Pancreas (tissue), 10 donors: ENCODE results near the gene DDB1. TPM values are rescaled to one million over a fixed set of nuclear protein-coding genes. Genes with fewer than 3 reads are reported as not detected.

ENCODE experiments used
- ATAC-seq, 4 donors: fragments of 200-7000 bp; cut with Tn5 transposase; one replicate each; pipeline versions ENCODE4 v1.8.0 to v1.9.1; 2020; ENCODE audit warnings: mild to moderate bottlenecking in 4 of 4, moderate library complexity in 4 of 4
- DNase-seq, 6 donors: peaks; one replicate each; pipeline ENCODE4 v3.0.0-alpha.2; 2020
- FAIRE-seq: peaks from 2 replicates; lab custom pipeline; 2012; peaks lifted over from hg19 to GRCh38; lab: Jason Lieb, UNC
- H3K27ac ChIP-seq, 4 donors: fragments of 200-600 bp; sonication (generic); 1 replicate in 3 of 4; 2 replicates in 1 of 4; pipeline versions ENCODE4 v1.5.0 to v1.8.0; 2020
- H3K27me3 ChIP-seq, 4 donors: fragments of 200-600 bp; one replicate each; pipeline ENCODE4 v1.8.0; 2021
- H3K36me3 ChIP-seq, 3 donors: fragments of 200-600 bp; sonication (generic) in 1 of 3; one replicate each; pipeline versions ENCODE4 v1.5.0 to v1.8.0; 2020 to 2021
- H3K4me1 ChIP-seq, 3 donors: fragments of 200-600 bp; one replicate each; pipeline ENCODE4 v1.8.0; 2021
- H3K4me3 ChIP-seq, 4 donors: fragments of 200-600 bp; sonication (generic) in 2 of 4; one replicate each; pipeline versions ENCODE4 v1.5.0 to v1.8.0; 2020 to 2021
- H3K9me3 ChIP-seq, 4 donors: fragments of 200-600 bp; one replicate each; pipeline ENCODE4 v1.8.0; 2021
- WGBS, 2 donors: extraction: QIAGEN DNeasy Blood & Tissue Kit; methylation state at CpG; one replicate each; pipeline ENCODE4 v1.1.7; 2013; 5-methylcytosine and 5-hydroxymethylcytosine counted together
- intact Hi-C, 3 donors: fragments of 100-400 bp; cut with DNase I; formaldehyde crosslinking; loops; one replicate each; pipeline versions ENCODE4 v1.11.1 to v1.14.2; 2022
- polyA plus RNA-seq, 2 donors: library from polyadenylated mRNA; stranded (reverse); fragments of 200-250 nt; gene quantifications; one replicate each; pipeline ENCODE4 v1.2.3, GENCODE V29; 2013
- total RNA-seq, 6 donors: library from RNA; stranded (reverse); fragmentation: NEBNext Ultra II Directional in 4 of 6; extraction: Animal tissue kit (Norgen Biotek cat#: 25700) in 4 of 6; gene quantifications; one replicate each; pipeline versions ENCODE4 v1.2.1 to v1.2.4, GENCODE V29; 2021 to 2023
- TF ChIP-seq, protein P1 (sequence below), 4 donors: fragments of 200-600 bp; sonication (generic) in 3 of 4; IDR thresholded peaks; one replicate each; pipeline versions ENCODE4 v1.5.0 to v1.8.0; 2021; ENCODE audit warnings: antibody characterized with exemption in 4 of 4
- donor health status: healthy with polysubstance abuse.
- donor health status: DM: no; HTN: no; CAD: no; lungs with moderate emphysema.
- donor health status: DM: no; HTN: no; CAD: no.
- donor health status: control.
- donor health status: control.
- donor health status: Bipolar disorder and iron deficiency.
- donor health status: DM: yes; HTN: yes; CAD: no.
- donor health status: DM: no; HTN: no; CAD: no.
- donor health status: DM: no; HTN: no; CAD: no.
- donor health status: DM: yes; HTN: yes; CAD: no.

The DDB1 gene
- total and polyA plus RNA-seq, 8 donors = 50.9 to 84.4 (median 74.5) TPM

DNA sequence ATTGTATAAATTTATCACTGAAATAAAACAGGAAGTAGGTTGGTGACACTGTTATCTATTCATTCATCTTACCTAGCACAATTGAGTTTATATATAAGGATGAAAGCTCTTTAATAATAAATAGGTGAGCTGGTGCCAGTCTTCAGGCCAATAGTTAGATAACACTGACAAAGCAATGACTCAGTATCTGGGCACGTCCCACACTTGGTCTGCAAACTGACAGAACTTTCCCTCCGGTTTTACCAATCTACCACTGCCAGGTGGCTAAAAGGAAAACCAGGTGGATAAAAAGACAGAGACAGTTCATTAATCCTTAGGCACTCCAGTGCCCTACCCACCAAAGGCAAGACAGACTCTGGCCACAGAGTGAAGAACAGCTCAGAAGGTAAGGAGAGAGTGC is 17.6 kb downstream of the DDB1 start:
- Histone ChIP-seq H3K4me1 (no peaks in the 10 kb centered on the region), H3K4me3 (no peak overlapping the region), H3K9me3 (no peaks in the 10 kb centered on the region), H3K27ac (no peak overlapping the region), H3K36me3 (peaks cover 4 to 83% (median 34%) of the 10 kb centered on the region in 3 donors), H3K27me3 (no peaks in the 10 kb centered on the region)
- no peak for FAIRE-seq
- ATAC-seq = peak in 1 of 4 donors; percentile 20
- TF ChIP-seq, protein P1, sequence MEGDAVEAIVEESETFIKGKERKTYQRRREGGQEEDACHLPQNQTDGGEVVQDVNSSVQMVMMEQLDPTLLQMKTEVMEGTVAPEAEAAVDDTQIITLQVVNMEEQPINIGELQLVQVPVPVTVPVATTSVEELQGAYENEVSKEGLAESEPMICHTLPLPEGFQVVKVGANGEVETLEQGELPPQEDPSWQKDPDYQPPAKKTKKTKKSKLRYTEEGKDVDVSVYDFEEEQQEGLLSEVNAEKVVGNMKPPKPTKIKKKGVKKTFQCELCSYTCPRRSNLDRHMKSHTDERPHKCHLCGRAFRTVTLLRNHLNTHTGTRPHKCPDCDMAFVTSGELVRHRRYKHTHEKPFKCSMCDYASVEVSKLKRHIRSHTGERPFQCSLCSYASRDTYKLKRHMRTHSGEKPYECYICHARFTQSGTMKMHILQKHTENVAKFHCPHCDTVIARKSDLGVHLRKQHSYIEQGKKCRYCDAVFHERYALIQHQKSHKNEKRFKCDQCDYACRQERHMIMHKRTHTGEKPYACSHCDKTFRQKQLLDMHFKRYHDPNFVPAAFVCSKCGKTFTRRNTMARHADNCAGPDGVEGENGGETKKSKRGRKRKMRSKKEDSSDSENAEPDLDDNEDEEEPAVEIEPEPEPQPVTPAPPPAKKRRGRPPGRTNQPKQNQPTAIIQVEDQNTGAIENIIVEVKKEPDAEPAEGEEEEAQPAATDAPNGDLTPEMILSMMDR (IDR thresholded peaks at IDR 0.05) = no peak
- DNase-seq = no peak
- WGBS, 2 donors = 32 to 46% methylated on average over 2 of the region's 2 CpGs
- intact Hi-C loops = no loop called here

DNA sequence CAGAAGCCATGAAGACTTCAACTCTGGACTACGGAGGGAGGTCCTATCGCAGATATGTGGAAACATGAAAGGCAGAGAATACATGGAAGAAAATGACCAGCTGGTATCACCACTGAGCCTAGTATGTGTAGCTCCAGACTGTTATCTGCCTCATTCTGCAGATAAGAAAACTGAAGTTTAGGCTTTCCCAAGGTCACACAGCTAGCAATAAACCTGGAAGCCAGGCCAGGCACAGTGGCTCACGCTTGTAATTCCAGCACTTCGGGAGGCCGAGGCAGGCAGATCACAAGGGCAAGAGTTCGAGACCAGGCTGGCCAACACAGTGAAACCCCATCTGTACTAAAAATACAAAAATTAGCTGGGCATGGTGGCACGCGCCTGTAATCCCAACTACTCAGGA is 22.2 kb downstream of the DDB1 start:
- FAIRE-seq = no peak
- H3K36me3 ChIP-seq = peaks cover 4 to 93% (median 34%) of the 10 kb centered on the region in 3 donors

DNA sequence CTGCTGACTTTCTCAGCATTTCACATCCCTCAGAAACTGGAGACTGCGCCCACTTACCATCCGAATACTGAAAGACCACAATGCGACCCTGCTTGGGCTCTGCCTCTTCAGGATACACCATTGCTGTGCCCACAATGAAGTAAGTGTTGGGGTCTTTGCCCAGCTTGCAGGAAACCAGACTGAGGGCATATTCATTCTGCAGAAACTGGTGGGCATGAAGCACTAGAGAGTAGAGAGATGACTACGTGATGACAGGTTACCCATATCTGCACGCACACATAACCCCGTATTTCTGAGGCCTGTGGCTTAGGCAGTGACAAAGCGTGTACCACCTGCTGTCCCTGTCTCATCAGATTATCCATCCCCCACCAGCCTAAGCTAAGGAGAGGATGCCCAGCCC is 23.2 kb downstream of the DDB1 start:
- Histone ChIP-seq H3K36me3 (peaks cover 4 to 84% (median 34%) of the 10 kb centered on the region in 3 donors), H3K9me3 (no peaks in the 10 kb centered on the region), H3K27me3 (no peaks in the 10 kb centered on the region), H3K4me1 (no peaks in the 10 kb centered on the region), H3K27ac (no peak overlapping the region), H3K4me3 (no peak overlapping the region)
- WGBS, 2 donors = 93 to 96% methylated on average over 7 of the region's 7 CpGs
- TF ChIP-seq, protein P1 (IDR thresholded peaks at IDR 0.05) = no peak
- ATAC-seq (no peak), FAIRE-seq (no peak), DNase-seq (no peak)
- intact Hi-C loops = no loop called here

More for the DNA sequence above, 22.2 kb downstream of the DDB1 start:
- TF ChIP-seq, protein P1 (IDR thresholded peaks at IDR 0.05) = no peak
- Histone ChIP-seq H3K27me3 (no peaks in the 10 kb centered on the region), H3K4me1 (no peaks in the 10 kb centered on the region), H3K4me3 (no peak overlapping the region), H3K9me3 (no peaks in the 10 kb centered on the region), H3K27ac (no peak overlapping the region)
- intact Hi-C loops = no loop called here
- 53 to 55% methylated on average over 8 of the region's 8 CpGs for WGBS, 2 donors
- no peak for DNase-seq
- peak in 1 of 4 donors; percentile 53 for ATAC-seq

DNA sequence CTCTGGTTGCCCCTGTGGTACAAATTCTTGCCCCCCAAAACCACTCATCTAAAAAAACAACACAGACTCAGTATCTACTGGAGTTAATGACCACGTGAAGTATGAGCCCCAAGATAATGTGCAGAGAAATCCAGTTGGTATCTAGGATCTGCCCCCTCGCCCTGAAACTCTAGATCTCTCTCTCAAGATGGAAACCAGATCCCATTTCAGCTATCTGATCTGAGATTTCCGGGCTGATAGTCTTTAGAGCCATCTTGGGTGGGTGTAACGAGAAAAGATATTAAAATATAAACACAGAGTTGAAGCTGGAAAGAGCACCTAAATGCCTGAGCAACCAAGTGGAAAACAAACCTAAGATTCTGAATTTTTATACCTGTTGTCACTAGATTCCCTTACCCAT is 23.8 kb downstream of the DDB1 start:
- peaks cover 4 to 81% (median 34%) of the 10 kb centered on the region in 3 donors for H3K36me3 ChIP-seq
- H3K27me3 ChIP-seq = no peaks in the 10 kb centered on the region
- H3K9me3 ChIP-seq = no peaks in the 10 kb centered on the region
- DNase-seq (no peak), ATAC-seq (no peak), FAIRE-seq (no peak)
- no peaks in the 10 kb centered on the region for H3K4me1 ChIP-seq
- TF ChIP-seq, protein P1 (IDR thresholded peaks at IDR 0.05) = no peak
- intact Hi-C loops = no loop called here
- H3K4me3 ChIP-seq = no peak overlapping the region
- WGBS, 2 donors = 89% methylated on average over 4 of the region's 4 CpGs
- H3K27ac ChIP-seq = no peak overlapping the region

DNA sequence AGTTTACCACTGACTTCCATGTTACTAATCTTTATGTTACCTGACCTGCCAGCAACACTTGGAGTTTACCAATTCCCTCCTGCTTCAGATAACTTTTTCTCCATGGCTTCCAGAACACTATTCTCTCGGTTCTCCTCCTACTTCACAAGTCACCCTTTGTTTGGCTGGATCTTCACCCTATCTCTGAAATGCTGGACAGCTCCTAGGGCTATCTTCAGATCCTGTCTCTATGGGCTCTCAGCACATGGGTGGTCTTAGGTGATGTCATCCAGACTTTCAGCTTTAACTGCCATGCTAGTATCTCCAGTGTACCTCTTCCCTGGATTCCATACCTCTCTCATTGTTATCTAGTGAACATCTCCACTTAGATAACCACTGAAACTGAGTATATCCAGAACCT is 25.6 kb downstream of the DDB1 start:
- WGBS, 2 donors = 80 to 86% methylated on average over 1 of the region's 1 CpG
- H3K4me1 ChIP-seq = no peaks in the 10 kb centered on the region
- intact Hi-C loops = no loop called here
- ATAC-seq (no peak), FAIRE-seq (no peak), DNase-seq (no peak)
- H3K36me3 ChIP-seq = peaks cover 4 to 81% (median 20%) of the 10 kb centered on the region in 3 donors
- no peak overlapping the region for H3K27ac ChIP-seq
- TF ChIP-seq, protein P1 (IDR thresholded peaks at IDR 0.05) = no peak
- no peak overlapping the region for H3K4me3 ChIP-seq
- no peaks in the 10 kb centered on the region for H3K9me3 ChIP-seq
- H3K27me3 ChIP-seq = no peaks in the 10 kb centered on the region
